ENCODE data around the gene DPH3. TPM values are rescaled to one million over a fixed set of nuclear protein-coding genes. Genes with fewer than 3 reads are reported as not detected.

DPH3 gene
- total and polyA plus RNA-seq, 2 donors (not counting 3 experiments of a cell fraction or from before 2014, with no cell fraction given): 7.7 to 28.7 TPM

GRCh38 chr3:16252988-16253387, 11.8 kb downstream of the DPH3 start:
- Histone ChIP-seq H3K4me1 (ENCODE audit: control insufficient read depth, extremely low read depth, insufficient read depth, low read length) (no peaks in the 10 kb centered on the region), H3K4me2 (ENCODE audit: insufficient read depth, low read length) (no peak overlapping the region), H3K4me3 (replicated peaks in 1 of 3; ENCODE audit: insufficient read depth in 1 of 3, low read depth in 1 of 3, low read length in 3 of 3) (no peak overlapping the region), H3K36me3 (ENCODE audit: control insufficient read depth in 2 of 2, extremely low read depth in 1 of 2, insufficient read depth in 2 of 2, low read length in 2 of 2) (no peaks in the 10 kb centered on the region), H3K27ac (ENCODE audit: insufficient read depth, low read depth, low read length) (no peak overlapping the region), H3K9ac (replicated peaks; ENCODE audit: extremely low read depth, insufficient read depth, low read length) (no peak overlapping the region), H3K9me3 (replicated peaks; ENCODE audit: control insufficient read depth, insufficient read depth, low read length) (no peaks in the 10 kb centered on the region), H4K20me1 (replicated peaks; ENCODE audit: control insufficient read depth, extremely low read depth, insufficient read depth, low read length) (no peaks in the 10 kb centered on the region), H3K9me1 (replicated peaks; ENCODE audit: control insufficient read depth, extremely low read depth, insufficient read depth, low read length) (no peaks in the 10 kb centered on the region), H3K79me2 (ENCODE audit: control insufficient read depth, insufficient read depth, low read length) (no peaks in the 10 kb centered on the region), H3K27me3 (ENCODE audit: control insufficient read depth in 2 of 2, insufficient read depth in 2 of 2, low read length in 2 of 2) (no peaks in the 10 kb centered on the region), H2AFZ (ENCODE audit: low read depth, low read length) (no peak overlapping the region)
- CTCF ChIA-PET: interaction anchor here (1.4 kb wide), 1 partner anchor 204 kb away, joined by 3 read pairs; no protein-coding TSS in a partner anchor
- no peak for TF ChIP-seq JUN (IDR thresholded peaks at IDR 0.05; ENCODE audit: borderline replicate concordance, insufficient read depth, insufficient read length, low read depth)
- TF ChIP-seq EZH2 (IDR thresholded peaks at IDR 0.05; ENCODE audit: borderline replicate concordance, low read depth, low read length, severe bottlenecking): no peak
- no peak for TF ChIP-seq GATA2 (IDR thresholded peaks at IDR 0.05; ENCODE audit: insufficient read depth, insufficient read length, low read depth, low read length)
- no peak for TF ChIP-seq CTCF (IDR thresholded peaks at IDR 0.05; ENCODE audit: extremely low read depth in 1 of 2, insufficient read depth in 1 of 2, low read depth in 1 of 2, low read length in 2 of 2)
- no peak for TF ChIP-seq MYC (IDR thresholded peaks at IDR 0.05; ENCODE audit: low read depth, low read length)
- TF ChIP-seq FOS (IDR thresholded peaks at IDR 0.05; ENCODE audit: borderline replicate concordance, insufficient read depth, low read length): no peak
- no peak for TF ChIP-seq MAX (IDR thresholded peaks at IDR 0.05; ENCODE audit: insufficient read depth, insufficient read length)
- dilution Hi-C loops (cut with MboI; ENCODE audit: extremely low pct_ligation_motif_present, low sequenced_read_pairs) (no loop called here), intact Hi-C loops (cut with micrococcal nuclease) (no loop called here)
- DNase-seq (ENCODE audit: low read depth, low spot score): no peak
- POLR2A ChIA-PET: no interaction called here
- BruUV-seq (replicated peaks): no TSS peak
- no peak for FAIRE-seq
